Measurements from ENCODE around the gene HTD2. TPM values are rescaled to one million over a fixed set of nuclear protein-coding genes. Genes with fewer than 3 reads are reported as not detected.

The HTD2 gene
- total and polyA plus RNA-seq, 2 donors (not counting 1 experiment from before 2014, with no cell fraction given), result 4.2 to 8.8 TPM

DNA sequence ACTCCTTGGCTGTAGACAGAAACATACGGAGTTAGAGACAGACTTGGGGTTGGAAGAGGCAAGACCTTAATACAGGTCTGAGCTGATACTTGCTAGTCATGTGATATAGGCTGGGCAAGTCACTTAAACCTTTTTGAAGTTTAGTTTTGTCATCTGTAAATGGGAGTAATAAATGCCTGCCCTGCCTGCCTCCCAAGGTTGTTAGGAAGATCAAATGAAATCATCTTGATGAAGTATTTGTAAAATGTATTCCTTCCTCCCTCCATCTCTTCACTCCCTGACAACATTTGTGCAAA, 29.3 kb downstream of the HTD2 start:
- Mint-ChIP-seq H3K27ac (peak overlapping the region; percentile 100), H3K27me3 (no peaks in the 10 kb centered on the region), H3K4me3 (peak overlapping the region; percentile 100), H3K9me3 (ENCODE audit: insufficient read depth) (no peaks in the 10 kb centered on the region), H3K4me1 (peaks cover 64% of the 10 kb centered on the region)
- intact Hi-C loops (cut with micrococcal nuclease), result no loop called here
- H3K27me3 ChIP-seq (replicated peaks in 1 of 4; ENCODE audit: control extremely low read depth in 1 of 4, control insufficient read depth in 3 of 4, insufficient read depth in 4 of 4, low read length in 3 of 4), result no peaks in the 10 kb centered on the region
- peaks cover 59 to 69% of the 10 kb centered on the region in 2 donors for H3K4me1 ChIP-seq (ENCODE audit: control insufficient read depth in 2 of 2, insufficient read depth in 2 of 2, low read length in 2 of 2)
- peak overlapping the region; percentile 9 to 75 for H3K27ac ChIP-seq (ENCODE audit: low read length in 2 of 2)
- CTCF ChIA-PET, result interaction anchor here (1.0 to 10.2 kb wide), 10 partner anchors 15 to 157 kb away, joined by 4 to 349 read pairs (median 46); partner anchors contain the start of genes HTD2, KCTD6 and RPP14
- peak overlapping the region; percentile 54 to 87 (median 72) for H3K4me3 ChIP-seq (ENCODE audit: control extremely low read depth in 1 of 5, extremely low read depth in 1 of 5, insufficient read depth in 1 of 5, low read depth in 2 of 5, low read length in 4 of 5)
- peak overlapping the region; percentile 38 for H2AFZ ChIP-seq (ENCODE audit: insufficient read depth, low read depth, low read length, poor library complexity, severe bottlenecking)
- H3K4me2 ChIP-seq (replicated peaks; ENCODE audit: low read depth, low read length, poor library complexity, severe bottlenecking), result peak overlapping the region; percentile 98
- ATAC-seq (ENCODE audit: low read depth), result no peak
- H3K79me2 ChIP-seq (ENCODE audit: control insufficient read depth, insufficient read depth, low read length), result peaks cover 95% of the 10 kb centered on the region
- TF ChIP-seq, protein P1, sequence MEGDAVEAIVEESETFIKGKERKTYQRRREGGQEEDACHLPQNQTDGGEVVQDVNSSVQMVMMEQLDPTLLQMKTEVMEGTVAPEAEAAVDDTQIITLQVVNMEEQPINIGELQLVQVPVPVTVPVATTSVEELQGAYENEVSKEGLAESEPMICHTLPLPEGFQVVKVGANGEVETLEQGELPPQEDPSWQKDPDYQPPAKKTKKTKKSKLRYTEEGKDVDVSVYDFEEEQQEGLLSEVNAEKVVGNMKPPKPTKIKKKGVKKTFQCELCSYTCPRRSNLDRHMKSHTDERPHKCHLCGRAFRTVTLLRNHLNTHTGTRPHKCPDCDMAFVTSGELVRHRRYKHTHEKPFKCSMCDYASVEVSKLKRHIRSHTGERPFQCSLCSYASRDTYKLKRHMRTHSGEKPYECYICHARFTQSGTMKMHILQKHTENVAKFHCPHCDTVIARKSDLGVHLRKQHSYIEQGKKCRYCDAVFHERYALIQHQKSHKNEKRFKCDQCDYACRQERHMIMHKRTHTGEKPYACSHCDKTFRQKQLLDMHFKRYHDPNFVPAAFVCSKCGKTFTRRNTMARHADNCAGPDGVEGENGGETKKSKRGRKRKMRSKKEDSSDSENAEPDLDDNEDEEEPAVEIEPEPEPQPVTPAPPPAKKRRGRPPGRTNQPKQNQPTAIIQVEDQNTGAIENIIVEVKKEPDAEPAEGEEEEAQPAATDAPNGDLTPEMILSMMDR (IDR thresholded peaks at IDR 0.05), result no peak
- TF ChIP-seq EZH2 (IDR thresholded peaks at IDR 0.05; ENCODE audit: borderline replicate concordance, insufficient read depth, low read depth, low read length, poor library complexity, severe bottlenecking), result no peak
- WGBS (ENCODE audit: insufficient coverage), result 43% methylated on average over 1 of the region's 1 CpG
- POLR2A ChIA-PET, result interaction anchor here (0.6 to 11.4 kb wide), 6 partner anchors 10 to 156 kb away, joined by 3 to 182 read pairs (median 5); partner anchors contain the start of genes HTD2, KCTD6 and RPP14
- peaks cover 2% of the 10 kb centered on the region in 2 experiments for H3K36me3 ChIP-seq (replicated peaks in 1 of 2; ENCODE audit: control extremely low read depth in 1 of 2, control insufficient read depth in 1 of 2, extremely low read depth in 1 of 2, insufficient read depth in 2 of 2, low read length in 1 of 2)
- H3K9ac ChIP-seq (ENCODE audit: low read length), result peak overlapping the region; percentile 80
- H4K20me1 ChIP-seq (ENCODE audit: control insufficient read depth, insufficient read depth, low read length, poor library complexity, severe bottlenecking), result peaks cover 8% of the 10 kb centered on the region
- H3K9me3 ChIP-seq (ENCODE audit: control extremely low read depth in 1 of 3, control insufficient read depth in 2 of 3, insufficient read depth in 1 of 3, low read length in 2 of 3), result peaks cover 0 to 11% (median 0%) of the 10 kb centered on the region in 3 donors
- no peak for DNase-seq

- no peak for ATAC-seq (ENCODE audit: low read depth)
- DNase-seq, result no peak
- ChIA-PET CTCF (interaction anchor here (0.7 to 10.2 kb wide), 11 partner anchors 13 to 156 kb away, joined by 3 to 349 read pairs (median 46); partner anchors contain the start of genes HTD2, KCTD6 and RPP14), POLR2A (interaction anchor here (0.7 to 11.4 kb wide), 3 partner anchors 17 to 77 kb away, joined by 4 to 182 read pairs (median 5); no protein-coding TSS in a partner anchor)
- Histone ChIP-seq H3K27me3 (replicated peaks in 1 of 4; ENCODE audit: control extremely low read depth in 1 of 4, control insufficient read depth in 3 of 4, insufficient read depth in 4 of 4, low read length in 3 of 4) (no peaks in the 10 kb centered on the region), H2AFZ (ENCODE audit: insufficient read depth, low read depth, low read length, poor library complexity, severe bottlenecking) (no peak overlapping the region), H3K4me2 (replicated peaks; ENCODE audit: low read depth, low read length, poor library complexity, severe bottlenecking) (peak overlapping the region; percentile 41), H3K9me3 (ENCODE audit: control extremely low read depth in 1 of 3, control insufficient read depth in 2 of 3, insufficient read depth in 1 of 3, low read length in 2 of 3) (peaks cover 0 to 11% (median 0%) of the 10 kb centered on the region in 3 donors), H3K79me2 (ENCODE audit: control insufficient read depth, insufficient read depth, low read length) (peaks cover 97% of the 10 kb centered on the region), H4K20me1 (ENCODE audit: control insufficient read depth, insufficient read depth, low read length, poor library complexity, severe bottlenecking) (peaks cover 8% of the 10 kb centered on the region), H3K9ac (ENCODE audit: low read length) (no peak overlapping the region), H3K27ac (ENCODE audit: low read length in 2 of 2) (peak overlapping the region in 1 of 2 donors; percentile 67), H3K4me1 (ENCODE audit: control insufficient read depth in 2 of 2, insufficient read depth in 2 of 2, low read length in 2 of 2) (peaks cover 66 to 76% of the 10 kb centered on the region in 2 donors), H3K4me3 (ENCODE audit: control extremely low read depth in 1 of 5, extremely low read depth in 1 of 5, insufficient read depth in 1 of 5, low read depth in 2 of 5, low read length in 4 of 5) (no peak overlapping the region), H3K36me3 (replicated peaks in 1 of 2; ENCODE audit: control extremely low read depth in 1 of 2, control insufficient read depth in 1 of 2, extremely low read depth in 1 of 2, insufficient read depth in 2 of 2, low read length in 1 of 2) (peaks cover 2% of the 10 kb centered on the region in 2 experiments)
- Mint-ChIP-seq H3K4me3 (peak overlapping the region; percentile 25), H3K27me3 (no peaks in the 10 kb centered on the region), H3K4me1 (peaks cover 68% of the 10 kb centered on the region), H3K27ac (peak overlapping the region; percentile 76), H3K9me3 (ENCODE audit: insufficient read depth) (no peaks in the 10 kb centered on the region)
- intact Hi-C loops (cut with micrococcal nuclease), result no loop called here
- WGBS (ENCODE audit: insufficient coverage), result no CpG with 5 or more reads among the region's 3 CpGs
- TF ChIP-seq, protein P1 (IDR thresholded peaks at IDR 0.05), result no peak
- TF ChIP-seq EZH2 (IDR thresholded peaks at IDR 0.05; ENCODE audit: borderline replicate concordance, insufficient read depth, low read depth, low read length, poor library complexity, severe bottlenecking), result no peak
Observed at GRCh38 chr3:58336135-58336882, 30.0 kb downstream of the HTD2 start.

Measured in B cell (primary cell).